Measurements from ENCODE around the gene METTL27.
A peak's percentile ranks its signal among the peaks of the same experiment; 100 is the strongest.
"Not testable (repeated sequence)": the region's sequence is repeated elsewhere in the genome, so short reads cannot be mapped to it uniquely, and the experiment has no call there.

METTL27 gene

GRCh38 chr7:73869011-73869798 is 26.9 kb upstream of the METTL27 start:
- peak; percentile 52 for DNase-seq (ENCODE audit: low spot score)

GRCh38 chr7:73866446-73866767 is 24.1 kb upstream of the METTL27 start:
- DNase-seq (ENCODE audit: low spot score) = no peak

- DNase-seq (ENCODE audit: low spot score) = peak; percentile 73
Observed at GRCh38 chr7:73865738-73866445, 23.6 kb upstream of the METTL27 start.

- DNase-seq (ENCODE audit: low spot score) = no peak
Observed at GRCh38 chr7:73864981-73865711, 22.8 kb upstream of the METTL27 start.

GRCh38 chr7:73861305-73861704 is 19.0 kb upstream of the METTL27 start:
- no peak for DNase-seq (ENCODE audit: low spot score)

- no peak for DNase-seq (ENCODE audit: low spot score)
Observed at GRCh38 chr7:73860859-73861258, 18.5 kb upstream of the METTL27 start, which contains the start of gene TMEM270. Gene TMEM270, plus strand, starts transcription at chr7:73861159. Its CDS starts 36 bp downstream, at chr7:73861195.

- no peak for DNase-seq (ENCODE audit: low spot score)
Observed at GRCh38 chr7:73858807-73859206, 16.5 kb upstream of the METTL27 start.

GRCh38 chr7:73856941-73857340 is 14.6 kb upstream of the METTL27 start:
- DNase-seq (ENCODE audit: low spot score) = no peak

- DNase-seq (ENCODE audit: low spot score) = no peak
Observed at GRCh38 chr7:73852500-73852899, 10.2 kb upstream of the METTL27 start.

- DNase-seq (ENCODE audit: low spot score) = peak; percentile 86
Observed at GRCh38 chr7:73851410-73852338, 9.4 kb upstream of the METTL27 start.

- DNase-seq (ENCODE audit: low spot score) = peak; percentile 89
Observed at GRCh38 chr7:73850781-73851207, 8.5 kb upstream of the METTL27 start.

- DNase-seq (ENCODE audit: low spot score) = no peak
Observed at GRCh38 chr7:73847941-73848723, 5.8 kb upstream of the METTL27 start.

GRCh38 chr7:73845701-73846195 is 3.4 kb upstream of the METTL27 start:
- not testable (repeated sequence) for DNase-seq (ENCODE audit: low spot score)

- no peak for DNase-seq (ENCODE audit: low spot score)
Observed at GRCh38 chr7:73844848-73845460, 2.6 kb upstream of the METTL27 start.

- no peak for DNase-seq (ENCODE audit: low spot score)
Observed at GRCh38 chr7:73844131-73844547, 1.8 kb upstream of the METTL27 start.

- DNase-seq (ENCODE audit: low spot score) = no peak
Observed at GRCh38 chr7:73841689-73842066, 638 bp downstream of the METTL27 start.

- DNase-seq (ENCODE audit: low spot score) = no peak
Observed at GRCh38 chr7:73840715-73841379, 1.5 kb downstream of the METTL27 start.

GRCh38 chr7:73839743-73840714 is 2.3 kb downstream of the METTL27 start:
- no peak for DNase-seq (ENCODE audit: low spot score)

All from AG08396 (cell line).